HG02973 (cell line): ENCODE measurements around the gene LTF.

Source experiments
- ATAC-seq: cut with Tn5 transposase; IDR thresholded peaks from one replicate; pipeline ENCODE4 v1.9.1; 2021; ENCODE audit warnings: moderate library complexity; ENCODE audit not compliant: unreplicated experiment

LTF gene

GRCh38 chr3:46491089-46492070 is 26.7 kb upstream of the LTF start:
- ATAC-seq, result no peak

GRCh38 chr3:46490338-46491084 is 25.8 kb upstream of the LTF start:
- no peak for ATAC-seq

GRCh38 chr3:46489875-46490274 is 25.2 kb upstream of the LTF start:
- ATAC-seq, result no peak

GRCh38 chr3:46489381-46489780 is 24.7 kb upstream of the LTF start:
- ATAC-seq, result no peak

GRCh38 chr3:46488735-46489361 is 24.1 kb upstream of the LTF start:
- ATAC-seq, result peak; percentile 75

GRCh38 chr3:46485779-46486175 is 21.1 kb upstream of the LTF start:
- ATAC-seq, result no peak

GRCh38 chr3:46484911-46485778 is 20.4 kb upstream of the LTF start:
- no peak for ATAC-seq

- ATAC-seq, result no peak
These were observed 19.7 kb upstream of the LTF start for GRCh38 chr3:46484388-46484787.

- ATAC-seq, result no peak
These were observed 19.1 kb upstream of the LTF start for GRCh38 chr3:46483825-46484224.

- no peak for ATAC-seq
These were observed 18.1 kb upstream of the LTF start for GRCh38 chr3:46482632-46483350.

GRCh38 chr3:46481636-46482035 is 16.9 kb upstream of the LTF start:
- no peak for ATAC-seq

GRCh38 chr3:46480491-46481195 is 15.9 kb upstream of the LTF start:
- no peak for ATAC-seq

GRCh38 chr3:46479696-46480095 is 15.0 kb upstream of the LTF start:
- ATAC-seq, result no peak

GRCh38 chr3:46479021-46479420 is 14.3 kb upstream of the LTF start:
- no peak for ATAC-seq

- no peak for ATAC-seq
These were observed 13.6 kb upstream of the LTF start for GRCh38 chr3:46478341-46478740.

- no peak for ATAC-seq
These were observed 13.1 kb upstream of the LTF start for GRCh38 chr3:46477756-46478155.

- no peak for ATAC-seq
These were observed 12.4 kb upstream of the LTF start for GRCh38 chr3:46477145-46477544.

GRCh38 chr3:46472736-46473135 is 8.0 kb upstream of the LTF start:
- no peak for ATAC-seq

GRCh38 chr3:46471371-46471914 is 6.7 kb upstream of the LTF start:
- ATAC-seq, result no peak
